SU-DHL-6 (cell line): ENCODE results near the gene DNAJB5.
A peak's percentile ranks its signal among the peaks of the same experiment; 100 is the strongest.

Experiments used
- H2AFZ ChIP-seq: fragments of 200-600 bp; sonication (generic); 2 replicates; pipeline ENCODE4 v1.6.1; 2014; ENCODE audit warnings: low read depth, mild to moderate bottlenecking, moderate library complexity, mixed read lengths, antibody characterized with exemption, low read length; ENCODE audit not compliant: severe bottlenecking
- H3F3A ChIP-seq: fragments of 200-600 bp; shearing (Covaris generic); 2 replicates; pipeline ENCODE4 v1.6.0; 2016; ENCODE audit warnings: antibody characterized with exemption, mild to moderate bottlenecking; ENCODE audit not compliant: insufficient read depth
- H3K27ac ChIP-seq: fragments of 200-600 bp; sonication (generic); 2 replicates; pipeline ENCODE4 v1.5.1; 2016; ENCODE audit warnings: low read depth, mild to moderate bottlenecking, low read length, moderate library complexity, mixed read lengths
- H3K27me3 ChIP-seq: fragments of 200-600 bp; sonication (generic), shearing (Covaris generic); 2 replicates; pipeline ENCODE4 v1.6.0; 2014; ENCODE audit warnings: mild to moderate bottlenecking, low read length
- H3K36me3 ChIP-seq: fragments of 200-600 bp; sonication (generic); 2 replicates; pipeline ENCODE4 v1.6.1; 2014; ENCODE audit warnings: mild to moderate bottlenecking, low read length, mixed read lengths
- H3K4me2 ChIP-seq: fragments of 300-600, 200-600 bp; shearing (Covaris generic), sonication (generic); 2 replicates; pipeline ENCODE4 v1.6.0; 2014; ENCODE audit warnings: low read length, low read depth, mild to moderate bottlenecking; ENCODE audit not compliant: poor library complexity, severe bottlenecking
- H3K4me3 ChIP-seq: fragments of 200-600 bp; sonication (generic); 2 replicates; pipeline ENCODE4 v1.5.1; 2014; ENCODE audit warnings: antibody characterized with exemption, low read length, mild to moderate bottlenecking, mixed read lengths; ENCODE audit not compliant: insufficient read depth, poor library complexity, severe bottlenecking
- H3K79me2 ChIP-seq: fragments of 200-600 bp; sonication (generic); 2 replicates; pipeline ENCODE4 v1.6.1; 2014; ENCODE audit warnings: mild to moderate bottlenecking, low read length, moderate library complexity; ENCODE audit not compliant: insufficient read depth
- H3K9ac ChIP-seq: fragments of 200-600 bp; sonication (generic); 2 replicates; pipeline ENCODE4 v1.7.0; 2014; ENCODE audit warnings: mild to moderate bottlenecking, low read length
- H3K9me2 ChIP-seq: fragments of 200-600 bp; sonication (generic); replicated peaks from 2 replicates; pipeline ENCODE4 v1.6.1; 2014; ENCODE audit warnings: low read length; ENCODE audit not compliant: insufficient read depth
- H3K9me3 ChIP-seq: fragments of 200-600 bp; sonication (generic); 2 replicates; pipeline ENCODE4 v1.6.1; 2014; ENCODE audit warnings: low read length, mixed read lengths; ENCODE audit not compliant: insufficient read depth
- H4K20me1 ChIP-seq: fragments of 200-600 bp; sonication (generic); 2 replicates; pipeline ENCODE4 v1.6.1; 2014; ENCODE audit warnings: low read depth, mild to moderate bottlenecking, antibody characterized with exemption, low read length, moderate library complexity, mixed read lengths
- CTCF ChIP-seq: fragments of 200-600 bp; sonication (generic); IDR thresholded peaks from one replicate; pipeline ENCODE4 v1.5.1; 2017; ENCODE audit warnings: antibody characterized with exemption, mild to moderate bottlenecking, low read length, moderate library complexity; ENCODE audit not compliant: insufficient read depth, poor library complexity, severe bottlenecking
- EZH2phosphoT487 ChIP-seq: fragments of 200-600 bp; sonication (generic), shearing (Covaris generic); conservative IDR thresholded peaks from 2 replicates; pipeline ENCODE4 v1.6.1; 2018; ENCODE audit warnings: mild to moderate bottlenecking, antibody characterized with exemption, low read length, moderate library complexity, mixed read lengths

Gene DNAJB5

GRCh38 chr9:34956648-34957047 is 32.9 kb upstream of the DNAJB5 start:
- no peak overlapping the region for H3K9ac ChIP-seq
- H3K27ac ChIP-seq = no peak overlapping the region
- no peaks in the 10 kb centered on the region for H3K27me3 ChIP-seq
- H3F3A ChIP-seq = no peaks in the 10 kb centered on the region
- H2AFZ ChIP-seq = no peak overlapping the region
- H3K4me2 ChIP-seq = no peak overlapping the region
- H3K36me3 ChIP-seq = no peaks in the 10 kb centered on the region
- H3K4me3 ChIP-seq = no peak overlapping the region
- no peaks in the 10 kb centered on the region for H3K9me3 ChIP-seq
- no peaks in the 10 kb centered on the region for H3K9me2 ChIP-seq
- H3K79me2 ChIP-seq = no peaks in the 10 kb centered on the region
- TF ChIP-seq CTCF (no peak), EZH2phosphoT487 (no peak)
- no peaks in the 10 kb centered on the region for H4K20me1 ChIP-seq

GRCh38 chr9:34957492-34958410 is 31.8 kb upstream of the DNAJB5 start, which contains the start of gene PHF24:
TSS of gene PHF24 (plus strand) at chr9:34958285. CDS start at chr9:34971299, 13,014 bp downstream.
- H3K4me3 ChIP-seq = no peak within 1 kb of the TSS

GRCh38 chr9:34958411-34958982 is 31.0 kb upstream of the DNAJB5 start:
- no peaks in the 10 kb centered on the region for H4K20me1 ChIP-seq
- H3K27ac ChIP-seq = no peak overlapping the region
- H3K36me3 ChIP-seq = no peaks in the 10 kb centered on the region
- no peak overlapping the region for H2AFZ ChIP-seq
- no peak overlapping the region for H3K4me3 ChIP-seq
- H3K79me2 ChIP-seq = no peaks in the 10 kb centered on the region
- H3K9me3 ChIP-seq = no peaks in the 10 kb centered on the region
- H3F3A ChIP-seq = no peaks in the 10 kb centered on the region
- no peaks in the 10 kb centered on the region for H3K27me3 ChIP-seq
- H3K9ac ChIP-seq = no peak overlapping the region
- peak overlapping the region; percentile 26 for H3K4me2 ChIP-seq
- no peaks in the 10 kb centered on the region for H3K9me2 ChIP-seq
- TF ChIP-seq CTCF (no peak), EZH2phosphoT487 (no peak)

More at GRCh38 chr9:34957492-34958410, 31.8 kb upstream of the DNAJB5 start, which contains the start of gene PHF24:
- Histone ChIP-seq H3K27me3 (no peaks in the 10 kb centered on the region), H3K36me3 (no peaks in the 10 kb centered on the region), H3K4me2 (peak within 1 kb of the TSS; percentile 26), H3K79me2 (no peaks in the 10 kb centered on the region), H4K20me1 (no peaks in the 10 kb centered on the region), H3F3A (no peaks in the 10 kb centered on the region), H3K9me2 (no peaks in the 10 kb centered on the region), H3K27ac (no peak within 1 kb of the TSS), H3K9me3 (no peaks in the 10 kb centered on the region), H3K9ac (no peak within 1 kb of the TSS), H2AFZ (no peak within 1 kb of the TSS)
- TF ChIP-seq EZH2phosphoT487 (0 out of 2 replicates have a peak, but pooled peaks have one; percentile 91), CTCF (no peak)
